Spleen (tissue), 11 donors: Measurements from ENCODE around the gene CBLN3. TPM values are rescaled to one million over a fixed set of nuclear protein-coding genes. Genes with fewer than 3 reads are reported as not detected.
A peak's percentile ranks its signal among the peaks of the same experiment; 100 is the strongest.

Source experiments
- DNase-seq: peaks from one replicate; pipeline ENCODE4 v3.0.0-alpha.2; 2020
- H3K27ac ChIP-seq, 8 donors: fragments of 200-600 bp; sonication (generic) in 7 of 8; 1 replicate in 4 of 8; 2 replicates in 4 of 8; pipeline versions ENCODE4 v1.5.0 to v1.8.0; 2016 to 2021; ENCODE audit warnings: inconsistent platforms in 4 of 8, mild to moderate bottlenecking in 4 of 8, moderate library complexity in 1 of 8
- H3K27me3 ChIP-seq, 7 donors: fragments of 200-600 bp; sonication (generic) in 6 of 7; replicated peaks in 1 of 7; 1 replicate in 4 of 7; 2 replicates in 3 of 7; pipeline versions ENCODE4 v1.5.0 to v1.8.0; 2016 to 2021; ENCODE audit warnings: inconsistent platforms in 3 of 7, mild to moderate bottlenecking in 1 of 7
- H3K36me3 ChIP-seq, 6 donors: fragments of 200-600 bp; sonication (generic) in 5 of 6; 1 replicate in 4 of 6; 2 replicates in 2 of 6; pipeline versions ENCODE4 v1.5.0 to v1.8.0; 2016 to 2021; ENCODE audit warnings: inconsistent platforms in 2 of 6
- H3K4me1 ChIP-seq, 6 donors: fragments of 200-600 bp; sonication (generic) in 5 of 6; 1 replicate in 3 of 6; 2 replicates in 3 of 6; pipeline versions ENCODE4 v1.5.0 to v1.8.0; 2016 to 2021; ENCODE audit warnings: inconsistent platforms in 3 of 6
- H3K4me3 ChIP-seq, 8 donors: fragments of 200-600 bp; sonication (generic) in 7 of 8; 1 replicate in 4 of 8; 2 replicates in 4 of 8; pipeline versions ENCODE4 v1.5.0 to v1.8.0; 2016 to 2021; ENCODE audit warnings: inconsistent platforms in 4 of 8, mild to moderate bottlenecking in 4 of 8, moderate library complexity in 2 of 8
- H3K9me3 ChIP-seq, 8 donors: fragments of 200-600 bp; sonication (generic) in 7 of 8; 1 replicate in 4 of 8; 2 replicates in 4 of 8; pipeline versions ENCODE4 v1.5.0 to v1.8.0; 2016 to 2021; ENCODE audit warnings: inconsistent platforms in 4 of 8
- POLR2A ChIP-seq, 3 donors: fragments of 450-650 bp; IDR thresholded peaks; one replicate each; pipeline ENCODE4 v1.5.1; 2017; ENCODE audit warnings: antibody characterized with exemption in 3 of 3, mild to moderate bottlenecking in 1 of 3
- POLR2AphosphoS5 ChIP-seq, 3 donors: sonication (generic); formaldehyde crosslinking; IDR thresholded peaks; one replicate each; pipeline ENCODE4 v1.5.1; 2017; ENCODE audit warnings: antibody characterized with exemption in 3 of 3
- WGBS, 5 donors: extraction: QIAGEN DNeasy Blood & Tissue Kit in 3 of 5; methylation state at CpG; one replicate each; pipeline versions ENCODE4 v1.1.5 to v1.1.7; 2013 to 2018; 5-methylcytosine and 5-hydroxymethylcytosine counted together
- intact Hi-C: fragments of 100-400 bp; cut with DNase I; formaldehyde crosslinking; loops from one replicate; pipeline ENCODE4 v1.15.0; 2023; ENCODE audit warnings: low total_unique reads
- polyA plus RNA-seq, 3 donors: library from polyadenylated mRNA; stranded (reverse); fragments of 200-250 nt; gene quantifications; one replicate each; pipeline ENCODE4 v1.2.1, GENCODE V29; 2013
- total RNA-seq, 7 donors: library from RNA; depleted of rRNA in 3 of 7; stranded (reverse); fragments of >200 nt in 3 of 7; fragmentation: NEBNext Ultra II Directional in 4 of 7; extraction: Animal tissue kit (Norgen Biotek cat#: 25700) in 4 of 7; gene quantifications; one replicate each; pipeline versions ENCODE4 v1.1.0 to v1.2.1, GENCODE V29; 2016 to 2021
- TF ChIP-seq, protein P1 (sequence below), 11 experiments: fragments of 200-600 bp in 7 of 11; fragments of 450-650 bp in 4 of 11; sonication (generic) in 4 of 11; IDR thresholded peaks in 8 of 11; conservative IDR thresholded peaks in 3 of 11; 1 replicate in 7 of 11; 2 replicates in 4 of 11; pipeline versions ENCODE4 v1.4.0 to v1.8.0; 2016 to 2021; ENCODE audit warnings: antibody characterized with exemption in 11 of 11, inconsistent platforms in 4 of 11, mild to moderate bottlenecking in 1 of 11
- donor health status: healthy with polysubstance abuse.
- donor health status: DM: no; HTN: no; CAD: no; lungs with moderate emphysema.
- donor health status: DM: no; HTN: no; CAD: no.
- donor health status: Bipolar disorder and iron deficiency.
- donor health status: healthy.
- donor health status: DM: no; HTN: no; CAD: no.
- donor health status: DM: yes; HTN: yes; CAD: no.

Gene CBLN3
- total and polyA plus RNA-seq, 10 donors: 4.3 to 21.7 (median 10.2) TPM

DNA sequence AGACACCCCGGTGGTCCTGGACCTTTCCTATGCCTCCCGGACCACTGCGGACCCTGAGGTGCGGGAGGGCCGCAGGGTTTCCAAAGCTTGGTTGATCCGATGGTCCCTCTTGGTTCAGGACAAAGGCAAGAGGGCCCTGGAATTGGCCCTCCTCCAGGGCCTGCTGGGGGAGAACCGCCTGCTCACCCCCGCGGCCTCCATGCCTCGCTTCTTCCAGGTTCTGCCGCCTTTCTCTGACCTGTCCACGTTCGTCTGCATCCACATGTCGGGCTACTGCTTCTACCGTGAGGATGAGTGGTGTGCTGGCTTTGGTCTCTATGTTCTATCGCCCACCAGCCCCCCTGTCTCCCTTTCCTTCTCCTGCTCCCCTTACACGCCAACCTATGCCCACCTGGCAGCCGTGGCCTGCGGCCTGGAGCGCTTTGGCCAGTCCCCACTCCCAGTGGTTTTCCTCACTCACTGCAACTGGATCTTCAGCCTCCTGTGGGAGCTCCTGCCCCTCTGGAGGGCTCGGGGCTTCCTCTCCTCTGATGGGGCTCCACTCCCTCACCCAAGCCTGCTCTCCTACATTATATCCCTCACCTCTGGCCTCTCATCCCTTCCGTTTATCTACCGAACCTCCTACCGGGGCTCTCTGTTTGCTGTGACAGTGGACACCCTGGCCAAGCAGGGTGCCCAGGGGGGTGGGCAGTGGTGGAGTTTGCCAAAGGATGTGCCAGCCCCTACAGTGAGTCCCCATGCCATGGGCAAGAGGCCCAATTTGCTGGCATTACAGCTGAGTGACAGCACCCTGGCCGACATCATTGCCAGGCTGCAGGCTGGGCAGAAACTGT, 13.8 kb downstream of the CBLN3 start:
- Histone ChIP-seq H3K4me1 (peaks cover 0 to 13% (median 2%) of the 10 kb centered on the region in 6 donors), H3K9me3 (no peaks in the 10 kb centered on the region), H3K27ac (no peak overlapping the region), H3K36me3 (peaks cover 0 to 37% (median 17%) of the 10 kb centered on the region in 6 donors), H3K27me3 (peaks cover 0 to 20% (median 0%) of the 10 kb centered on the region in 7 donors), H3K4me3 (no peak overlapping the region)
- WGBS, 5 donors: 90 to 93% (median 92%) methylated on average over 25 of the region's 25 CpGs
- TF ChIP-seq POLR2A (IDR thresholded peaks at IDR 0.05) (no peak), POLR2AphosphoS5 (IDR thresholded peaks at IDR 0.05) (no peak)
- TF ChIP-seq, protein P1, sequence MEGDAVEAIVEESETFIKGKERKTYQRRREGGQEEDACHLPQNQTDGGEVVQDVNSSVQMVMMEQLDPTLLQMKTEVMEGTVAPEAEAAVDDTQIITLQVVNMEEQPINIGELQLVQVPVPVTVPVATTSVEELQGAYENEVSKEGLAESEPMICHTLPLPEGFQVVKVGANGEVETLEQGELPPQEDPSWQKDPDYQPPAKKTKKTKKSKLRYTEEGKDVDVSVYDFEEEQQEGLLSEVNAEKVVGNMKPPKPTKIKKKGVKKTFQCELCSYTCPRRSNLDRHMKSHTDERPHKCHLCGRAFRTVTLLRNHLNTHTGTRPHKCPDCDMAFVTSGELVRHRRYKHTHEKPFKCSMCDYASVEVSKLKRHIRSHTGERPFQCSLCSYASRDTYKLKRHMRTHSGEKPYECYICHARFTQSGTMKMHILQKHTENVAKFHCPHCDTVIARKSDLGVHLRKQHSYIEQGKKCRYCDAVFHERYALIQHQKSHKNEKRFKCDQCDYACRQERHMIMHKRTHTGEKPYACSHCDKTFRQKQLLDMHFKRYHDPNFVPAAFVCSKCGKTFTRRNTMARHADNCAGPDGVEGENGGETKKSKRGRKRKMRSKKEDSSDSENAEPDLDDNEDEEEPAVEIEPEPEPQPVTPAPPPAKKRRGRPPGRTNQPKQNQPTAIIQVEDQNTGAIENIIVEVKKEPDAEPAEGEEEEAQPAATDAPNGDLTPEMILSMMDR (IDR thresholded peaks at IDR 0.05 in 8 of 11, conservative IDR thresholded peaks at IDR 0.05 in 3 of 11): no peak
- intact Hi-C loops: loop anchor here (10.0 kb wide), 1 partner anchor 51 kb away; the partner anchor contains the start of gene NFATC4
- no peak for DNase-seq

DNA sequence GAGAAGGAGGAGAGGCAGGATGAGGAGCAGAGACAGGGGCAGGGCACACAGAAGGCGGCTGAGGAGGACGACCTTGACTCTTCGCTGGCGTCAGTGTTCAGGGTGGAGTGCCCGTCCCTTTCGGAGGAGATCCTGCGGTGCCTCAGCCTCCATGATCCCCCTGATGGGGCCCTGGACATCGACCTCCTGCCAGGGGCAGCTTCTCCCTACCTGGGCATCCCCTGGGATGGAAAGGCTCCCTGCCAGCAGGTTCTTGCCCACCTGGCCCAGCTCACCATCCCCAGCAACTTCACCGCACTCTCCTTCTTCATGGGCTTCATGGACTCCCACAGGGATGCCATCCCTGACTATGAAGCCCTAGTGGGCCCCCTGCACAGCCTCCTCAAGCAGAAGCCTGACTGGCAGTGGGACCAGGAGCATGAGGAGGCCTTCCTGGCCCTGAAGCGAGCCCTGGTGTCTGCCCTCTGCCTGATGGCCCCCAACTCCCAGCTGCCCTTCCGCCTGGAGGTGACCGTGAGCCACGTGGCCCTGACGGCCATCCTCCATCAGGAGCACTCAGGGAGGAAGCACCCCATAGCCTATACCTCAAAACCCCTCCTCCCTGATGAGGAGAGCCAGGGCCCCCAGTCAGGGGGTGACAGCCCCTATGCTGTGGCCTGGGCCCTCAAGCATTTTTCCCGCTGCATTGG, 14.6 kb downstream of the CBLN3 start:
- peaks cover 0 to 13% (median 2%) of the 10 kb centered on the region in 6 donors for H3K4me1 ChIP-seq
- intact Hi-C loops: loop anchor here (10.0 kb wide), 1 partner anchor 50 kb away; the partner anchor contains the start of gene NFATC4
- no peak for DNase-seq
- TF ChIP-seq POLR2AphosphoS5 (IDR thresholded peaks at IDR 0.05): peak in 1 of 3 donors; percentile 7
- TF ChIP-seq POLR2A (IDR thresholded peaks at IDR 0.05): no peak
- TF ChIP-seq, protein P1 (IDR thresholded peaks at IDR 0.05 in 8 of 11, conservative IDR thresholded peaks at IDR 0.05 in 3 of 11): no peak
- WGBS, 5 donors: 87 to 95% (median 89%) methylated on average over 11 to 15 of the region's 15 CpGs
- no peak overlapping the region for H3K4me3 ChIP-seq
- H3K27ac ChIP-seq: no peak overlapping the region
- H3K9me3 ChIP-seq: no peaks in the 10 kb centered on the region
- H3K27me3 ChIP-seq: peaks cover 0 to 20% (median 0%) of the 10 kb centered on the region in 7 donors
- peaks cover 0 to 42% (median 17%) of the 10 kb centered on the region in 6 donors for H3K36me3 ChIP-seq

DNA sequence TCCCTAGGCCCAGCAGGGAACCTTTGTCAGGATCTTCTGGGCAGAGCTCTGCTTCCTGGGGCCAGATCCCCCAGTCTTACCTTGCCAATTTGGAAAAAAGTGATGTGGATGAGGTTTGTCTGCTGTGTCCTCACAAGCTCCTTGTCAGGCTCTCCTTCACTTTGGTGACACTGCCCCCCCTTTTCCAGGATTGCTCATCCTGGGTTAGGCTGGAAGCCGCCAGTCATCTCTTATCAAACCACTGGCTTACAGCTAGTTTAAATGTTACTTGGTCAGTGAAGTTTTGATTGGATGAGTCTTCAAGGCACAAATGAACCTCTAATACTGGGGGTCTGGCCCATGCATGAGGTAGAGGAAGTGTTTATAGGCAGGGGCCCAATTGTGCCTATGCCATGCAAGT, 15.4 kb downstream of the CBLN3 start:
- Histone ChIP-seq H3K4me1 (peaks cover 0 to 11% (median 2%) of the 10 kb centered on the region in 6 donors), H3K36me3 (peaks cover 0 to 50% (median 17%) of the 10 kb centered on the region in 6 donors), H3K27me3 (peaks cover 0 to 20% (median 0%) of the 10 kb centered on the region in 7 donors), H3K27ac (no peak overlapping the region), H3K4me3 (no peak overlapping the region), H3K9me3 (no peaks in the 10 kb centered on the region)
- intact Hi-C loops: loop anchor here (10.0 kb wide), 1 partner anchor 49 kb away; the partner anchor contains the start of gene NFATC4
- DNase-seq: no peak
- no peak for TF ChIP-seq POLR2AphosphoS5 (IDR thresholded peaks at IDR 0.05)
- TF ChIP-seq, protein P1 (IDR thresholded peaks at IDR 0.05 in 8 of 11, conservative IDR thresholded peaks at IDR 0.05 in 3 of 11): no peak
- 88 to 100% (median 93%) methylated on average over 1 of the region's 1 CpG for WGBS, 5 donors
